Small intestine (tissue), 7 donors: ENCODE measurements around the gene SMIM36. TPM values are rescaled to one million over a fixed set of nuclear protein-coding genes. Genes with fewer than 3 reads are reported as not detected.
"Not testable (repeated sequence)": the region's sequence is repeated elsewhere in the genome, so short reads cannot be mapped to it uniquely, and the experiment has no call there.

Source experiments
- DNase-seq, 2 donors: peaks; one replicate each; pipeline versions ENCODE4 v3.0.0 to v3.0.0-alpha.2; 2013
- FAIRE-seq: peaks from 2 replicates; lab custom pipeline; 2012; peaks lifted over from hg19 to GRCh38; lab: Jason Lieb, UNC
- H3K27ac ChIP-seq, 3 donors: one replicate each; pipeline ENCODE4 v1.5.1; 2013; ENCODE audit warnings: low read length in 2 of 3, mild to moderate bottlenecking in 2 of 3, control low read depth in 1 of 3, inconsistent platforms in 1 of 3, low read depth in 1 of 3, moderate library complexity in 1 of 3
- H3K27me3 ChIP-seq, 3 donors: one replicate each; pipeline ENCODE4 v1.6.1; 2013; ENCODE audit warnings: low read length in 3 of 3, inconsistent platforms in 1 of 3; ENCODE audit not compliant: control insufficient read depth in 3 of 3, insufficient read depth in 3 of 3
- H3K36me3 ChIP-seq, 3 donors: one replicate each; pipeline ENCODE4 v1.6.1; 2013; ENCODE audit warnings: low read length in 3 of 3, inconsistent platforms in 1 of 3, low read depth in 1 of 3, mild to moderate bottlenecking in 1 of 3, moderate library complexity in 1 of 3; ENCODE audit not compliant: control insufficient read depth in 3 of 3, insufficient read depth in 2 of 3
- H3K4me1 ChIP-seq, 3 donors: one replicate each; pipeline ENCODE4 v1.6.1; 2013; ENCODE audit warnings: low read length in 2 of 3, inconsistent platforms in 1 of 3, low read depth in 1 of 3, mild to moderate bottlenecking in 1 of 3, moderate library complexity in 1 of 3; ENCODE audit not compliant: control insufficient read depth in 3 of 3, insufficient read depth in 2 of 3
- H3K4me3 ChIP-seq, 3 donors: one replicate each; pipeline ENCODE4 v1.5.1; 2013; ENCODE audit warnings: low read length in 3 of 3, control low read depth in 1 of 3, inconsistent platforms in 1 of 3, low read depth in 1 of 3, mild to moderate bottlenecking in 1 of 3, moderate library complexity in 1 of 3
- H3K9me3 ChIP-seq, 2 donors: one replicate each; pipeline ENCODE4 v1.6.1; 2013; ENCODE audit warnings: low read depth in 1 of 2, low read length in 1 of 2; ENCODE audit not compliant: control insufficient read depth in 2 of 2, insufficient read depth in 1 of 2
- WGBS, 3 donors: extraction: QIAGEN DNeasy Blood & Tissue Kit; methylation state at CpG; one replicate each; pipeline ENCODE4 v1.1.7; 2013; 5-methylcytosine and 5-hydroxymethylcytosine counted together
- polyA plus RNA-seq, 4 donors: library from polyadenylated mRNA; stranded (reverse) in 3 of 4; unstranded in 1 of 4; fragments of 200-250 nt in 3 of 4; fragments of 120-200 nt in 1 of 4; gene quantifications; one replicate each; pipeline versions ENCODE4 v1.2.1 to v1.2.3, GENCODE V29; 2013
- donor health status: healthy with polysubstance abuse.
- donor health status: control.
- donor health status: control.
- donor health status: Bipolar disorder and iron deficiency.
- donor health status: healthy.

Gene SMIM36
- polyA plus RNA-seq, 4 donors = not detected

DNA sequence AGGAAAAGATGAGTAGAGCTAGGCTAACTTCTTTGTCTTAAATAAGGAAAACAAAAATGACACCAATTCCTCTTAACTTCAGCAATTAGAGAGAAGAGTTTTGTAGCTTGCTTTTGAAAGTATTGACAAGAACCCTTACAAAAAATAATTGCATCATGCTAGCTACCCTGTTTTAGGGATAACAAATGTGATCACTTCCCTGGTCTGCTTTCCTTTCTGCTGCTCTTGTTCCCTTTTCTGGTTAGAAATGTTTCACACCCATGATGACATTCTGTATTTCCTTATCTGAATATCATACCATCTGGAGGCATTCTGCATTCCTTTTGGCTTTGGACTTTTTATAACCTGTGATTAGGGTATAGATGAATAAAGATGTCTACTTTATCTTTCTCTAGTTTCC lies 9.9 kb upstream of the SMIM36 start:
- no peak overlapping the region for H3K4me3 ChIP-seq
- no peak for FAIRE-seq
- no peak overlapping the region for H3K27ac ChIP-seq
- no peaks in the 10 kb centered on the region for H3K36me3 ChIP-seq
- H3K4me1 ChIP-seq = no peaks in the 10 kb centered on the region
- DNase-seq = no peak
- H3K9me3 ChIP-seq = no peaks in the 10 kb centered on the region
- H3K27me3 ChIP-seq = peaks cover 0 to 6% (median 0%) of the 10 kb centered on the region in 3 donors

DNA sequence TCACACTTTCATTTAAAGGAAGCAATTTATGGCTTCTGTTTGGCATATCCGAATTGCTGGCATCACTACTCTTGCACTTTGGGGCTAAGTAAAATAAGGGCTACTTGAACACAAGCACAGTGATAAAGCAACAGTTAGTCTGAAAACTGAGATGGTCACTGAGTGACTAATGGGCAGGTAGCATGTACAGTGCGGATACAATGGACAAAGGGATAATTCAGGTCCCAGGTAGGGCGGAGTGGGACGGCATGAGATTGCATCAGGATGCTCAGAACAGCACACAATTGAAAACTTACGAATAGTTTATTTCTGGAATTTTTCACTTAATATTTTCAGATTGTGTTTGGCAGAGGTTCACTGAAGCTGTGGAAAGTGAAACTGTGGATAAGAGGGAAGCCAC lies 9.2 kb upstream of the SMIM36 start:
- DNase-seq (no peak), FAIRE-seq (no peak)
- Histone ChIP-seq H3K4me1 (no peaks in the 10 kb centered on the region), H3K27ac (no peak overlapping the region), H3K27me3 (peaks cover 0 to 6% (median 0%) of the 10 kb centered on the region in 3 donors), H3K4me3 (no peak overlapping the region), H3K9me3 (no peaks in the 10 kb centered on the region), H3K36me3 (no peaks in the 10 kb centered on the region)
- WGBS, 3 donors = 72 to 85% (median 82%) methylated on average over 5 of the region's 5 CpGs

DNA sequence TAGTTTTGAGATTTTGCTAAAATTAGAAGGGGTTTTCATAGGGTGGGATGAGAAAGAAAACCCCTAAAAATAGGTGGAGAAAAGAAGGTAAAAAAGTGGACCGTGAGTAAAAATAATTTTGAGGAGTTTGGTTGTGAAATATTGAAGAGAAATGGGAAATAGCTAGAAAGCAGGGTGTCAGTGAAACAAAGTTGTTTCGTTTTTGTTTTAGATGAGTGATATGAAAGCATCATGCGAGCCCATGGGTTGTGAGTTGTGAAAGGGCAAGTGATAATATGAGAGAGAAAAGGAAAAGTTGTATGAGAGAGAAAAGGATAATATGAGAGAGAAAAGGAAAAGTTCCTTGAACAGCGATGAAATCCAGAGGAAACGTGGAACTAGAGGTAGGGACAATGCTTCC lies 7.3 kb upstream of the SMIM36 start:
- no peaks in the 10 kb centered on the region for H3K9me3 ChIP-seq
- 69 to 78% (median 73%) methylated on average over 5 of the region's 5 CpGs for WGBS, 3 donors
- no peak for FAIRE-seq

DNA sequence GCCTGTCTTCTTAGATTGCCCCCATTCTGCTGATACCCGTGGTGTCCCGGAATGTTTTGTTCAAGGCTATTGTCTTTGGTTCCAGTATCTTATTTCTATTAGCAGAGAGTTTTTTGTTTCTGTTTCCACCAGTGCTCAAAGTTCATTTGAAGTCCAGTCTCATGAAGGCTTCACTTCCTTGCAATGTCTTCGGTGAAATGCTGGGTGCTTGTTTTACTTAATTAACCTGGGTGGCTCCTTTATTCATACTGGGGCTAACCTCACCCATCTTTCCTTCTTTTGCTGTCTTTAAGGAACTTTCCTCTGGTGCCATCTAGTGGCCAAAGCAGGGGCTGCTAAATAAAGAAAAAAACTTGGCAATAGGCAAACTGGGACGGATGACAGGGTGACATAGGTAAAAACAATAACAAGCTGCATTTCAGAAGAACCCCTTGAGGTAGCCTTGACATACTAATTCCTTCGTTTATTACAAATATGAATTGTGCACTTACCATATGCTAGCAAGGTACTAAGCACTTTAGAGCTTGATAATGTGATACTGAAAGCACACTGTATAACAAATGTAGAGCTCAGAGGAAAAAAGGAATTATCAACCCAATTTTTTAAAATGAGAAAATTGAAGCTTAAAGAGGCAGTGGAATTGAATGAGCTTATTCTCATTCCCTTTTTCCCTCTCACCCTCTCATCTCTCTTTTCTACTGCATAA lies 2.8 kb upstream of the SMIM36 start:
- DNase-seq (peak; percentile 80 to 83), FAIRE-seq (peak; percentile 5)
- WGBS, 3 donors = 6 to 14% (median 11%) methylated on average over 5 of the region's 5 CpGs
- Histone ChIP-seq H3K4me1 (no peaks in the 10 kb centered on the region), H3K4me3 (no peak overlapping the region), H3K36me3 (no peaks in the 10 kb centered on the region), H3K9me3 (no peaks in the 10 kb centered on the region), H3K27me3 (no peaks in the 10 kb centered on the region), H3K27ac (no peak overlapping the region)

More for the DNA sequence above, 7.3 kb upstream of the SMIM36 start:
- peaks cover 0 to 6% (median 0%) of the 10 kb centered on the region in 3 donors for H3K27me3 ChIP-seq
- H3K4me3 ChIP-seq = no peak overlapping the region
- H3K4me1 ChIP-seq = no peaks in the 10 kb centered on the region
- no peak for DNase-seq
- H3K27ac ChIP-seq = no peak overlapping the region
- no peaks in the 10 kb centered on the region for H3K36me3 ChIP-seq

DNA sequence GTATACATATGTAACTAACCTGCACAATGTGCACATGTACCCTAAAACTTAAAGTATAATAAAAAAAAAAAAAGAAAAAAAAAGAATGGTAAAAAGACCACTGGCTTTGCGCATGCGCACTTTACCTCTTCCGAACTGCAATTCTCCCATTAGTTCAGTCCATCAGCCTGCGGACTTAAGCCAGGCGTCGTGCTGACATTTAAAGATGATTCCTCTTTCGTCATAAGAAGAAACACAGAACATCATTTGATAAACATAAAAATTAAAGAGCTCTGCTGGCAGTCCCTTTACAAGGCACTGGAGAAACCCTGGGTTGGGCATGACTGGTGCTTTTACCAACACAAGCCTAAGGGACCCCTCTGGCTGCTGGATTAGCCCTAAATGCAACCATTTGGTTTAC lies 3.6 kb downstream of the SMIM36 start:
- WGBS, 3 donors = 70 to 83% (median 79%) methylated on average over 7 of the region's 7 CpGs
- FAIRE-seq = not testable (repeated sequence)

DNA sequence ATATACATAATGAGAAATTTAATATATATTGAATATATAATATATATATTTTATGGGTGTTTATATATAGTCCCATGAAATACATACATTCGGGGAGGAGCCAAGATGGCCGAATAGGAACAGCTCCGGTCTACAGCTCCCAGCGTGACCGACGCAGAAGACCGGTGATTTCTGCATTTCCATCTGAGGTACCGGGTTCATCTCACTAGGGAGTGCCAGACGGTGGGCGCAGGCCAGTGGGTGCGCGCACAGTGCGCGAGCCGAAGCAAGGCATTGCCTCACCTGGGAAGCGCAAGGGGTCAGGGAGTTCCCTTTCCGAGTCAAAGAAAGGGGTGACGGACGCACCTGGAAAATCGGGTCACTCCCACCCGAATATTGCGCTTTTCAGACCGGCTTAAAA lies 9.6 kb downstream of the SMIM36 start:
- not testable (repeated sequence) for DNase-seq, H3K27ac ChIP-seq, FAIRE-seq, H3K27me3 ChIP-seq, H3K36me3 ChIP-seq, H3K4me1 ChIP-seq, H3K9me3 ChIP-seq, H3K4me3 ChIP-seq
- 93 to 96% (median 94%) methylated on average over 8 to 15 of the region's 23 CpGs for WGBS, 3 donors

More for the DNA sequence above, 3.6 kb downstream of the SMIM36 start:
- not testable (repeated sequence) for H3K9me3 ChIP-seq, H3K36me3 ChIP-seq, H3K27me3 ChIP-seq, DNase-seq, H3K4me1 ChIP-seq, H3K27ac ChIP-seq, H3K4me3 ChIP-seq

DNA sequence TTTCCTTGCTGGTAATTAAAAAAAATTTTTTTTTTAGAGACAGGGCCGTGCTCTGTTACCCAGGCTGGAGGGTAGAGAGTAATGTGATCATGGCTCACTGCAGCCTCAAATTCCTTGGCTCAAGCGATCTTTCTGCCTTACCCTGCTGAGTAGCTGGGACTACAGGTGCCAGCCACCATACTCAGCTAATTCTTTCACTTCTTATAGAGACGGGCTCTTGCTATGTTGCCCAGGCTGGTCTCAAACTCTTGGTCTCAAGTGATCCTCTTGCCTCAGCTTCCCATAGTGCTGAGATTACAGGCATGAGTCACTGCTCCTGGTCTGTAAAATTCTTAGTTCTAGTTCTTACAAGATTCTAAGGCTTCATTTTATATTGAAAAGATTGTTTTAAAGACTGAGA lies 11.1 kb downstream of the SMIM36 start:
- H3K4me1 ChIP-seq = peaks cover 0 to 9% (median 9%) of the 10 kb centered on the region in 3 donors
- H3K4me3 ChIP-seq = no peak overlapping the region
- H3K9me3 ChIP-seq = no peaks in the 10 kb centered on the region
- no peak for DNase-seq
- no peak overlapping the region for H3K27ac ChIP-seq
- WGBS, 3 donors = 86 to 89% (median 86%) methylated on average over 3 of the region's 3 CpGs
- H3K36me3 ChIP-seq = no peaks in the 10 kb centered on the region
- no peaks in the 10 kb centered on the region for H3K27me3 ChIP-seq
- FAIRE-seq = no peak

DNA sequence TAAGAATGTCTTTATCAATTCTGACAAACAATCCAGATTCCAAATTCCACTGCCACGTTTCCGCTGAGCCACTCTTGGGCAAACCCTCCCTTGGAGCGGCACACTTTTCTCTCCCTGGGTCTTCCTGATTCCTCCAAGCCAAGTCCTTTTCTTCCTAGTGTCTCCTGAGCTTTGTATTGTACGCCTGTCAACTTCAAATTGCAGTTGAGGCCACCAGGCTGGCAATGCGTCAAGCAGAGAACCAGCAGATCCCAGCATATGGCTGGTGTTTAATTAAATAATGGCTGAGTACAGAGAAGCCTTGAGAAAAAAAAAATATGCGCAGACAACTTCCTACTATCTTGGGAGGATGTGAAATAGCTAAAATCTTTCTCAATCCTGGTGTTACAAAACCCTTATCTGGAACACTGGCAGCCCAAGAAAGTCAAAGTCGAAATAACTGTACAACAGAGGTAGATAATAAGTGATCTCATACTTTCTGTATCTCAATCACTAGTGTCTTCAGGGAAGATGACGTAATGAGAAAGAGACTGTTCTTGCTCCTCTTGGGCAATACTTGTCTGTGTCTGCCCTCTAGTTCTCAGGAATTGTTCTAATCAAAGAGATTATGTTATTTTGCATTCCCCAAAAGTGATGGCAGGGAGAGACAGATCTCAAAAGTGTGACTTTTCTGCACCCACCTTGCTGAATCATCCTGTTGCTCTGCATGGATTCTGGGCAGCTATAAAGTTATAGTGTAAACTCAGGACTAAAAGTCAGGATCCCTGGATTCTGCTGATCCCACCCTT lies 15.0 kb downstream of the SMIM36 start:
- Histone ChIP-seq H3K27me3 (no peaks in the 10 kb centered on the region), H3K36me3 (no peaks in the 10 kb centered on the region), H3K4me1 (peaks cover 0 to 10% (median 9%) of the 10 kb centered on the region in 3 donors), H3K27ac (peak overlapping the region; percentile 34 to 85 (median 79)), H3K4me3 (no peak overlapping the region), H3K9me3 (no peaks in the 10 kb centered on the region)
- FAIRE-seq (no peak), DNase-seq (peak; percentile 86 to 87)
- 9 to 44% (median 27%) methylated on average over 8 of the region's 8 CpGs for WGBS, 3 donors
